Choroid plexus epithelial cell (primary cell): ENCODE measurements around the gene KRTAP12-1.

Experiments used
- DNase-seq: peaks from one replicate; pipeline ENCODE4 v3.0.0-alpha.2; 2010; ENCODE audit warnings: low read depth
- H3K4me3 ChIP-seq: 2 replicates; pipeline ENCODE4 v1.5.1; 2011; ENCODE audit warnings: low read depth, mild to moderate bottlenecking, control low read depth, low read length, moderate library complexity
- CTCF ChIP-seq: conservative IDR thresholded peaks from 2 replicates; pipeline ENCODE4 v1.5.1; 2011; ENCODE audit warnings: low read depth, mild to moderate bottlenecking, control low read depth, inconsistent platforms, low read length, moderate library complexity

Gene KRTAP12-1

DNA sequence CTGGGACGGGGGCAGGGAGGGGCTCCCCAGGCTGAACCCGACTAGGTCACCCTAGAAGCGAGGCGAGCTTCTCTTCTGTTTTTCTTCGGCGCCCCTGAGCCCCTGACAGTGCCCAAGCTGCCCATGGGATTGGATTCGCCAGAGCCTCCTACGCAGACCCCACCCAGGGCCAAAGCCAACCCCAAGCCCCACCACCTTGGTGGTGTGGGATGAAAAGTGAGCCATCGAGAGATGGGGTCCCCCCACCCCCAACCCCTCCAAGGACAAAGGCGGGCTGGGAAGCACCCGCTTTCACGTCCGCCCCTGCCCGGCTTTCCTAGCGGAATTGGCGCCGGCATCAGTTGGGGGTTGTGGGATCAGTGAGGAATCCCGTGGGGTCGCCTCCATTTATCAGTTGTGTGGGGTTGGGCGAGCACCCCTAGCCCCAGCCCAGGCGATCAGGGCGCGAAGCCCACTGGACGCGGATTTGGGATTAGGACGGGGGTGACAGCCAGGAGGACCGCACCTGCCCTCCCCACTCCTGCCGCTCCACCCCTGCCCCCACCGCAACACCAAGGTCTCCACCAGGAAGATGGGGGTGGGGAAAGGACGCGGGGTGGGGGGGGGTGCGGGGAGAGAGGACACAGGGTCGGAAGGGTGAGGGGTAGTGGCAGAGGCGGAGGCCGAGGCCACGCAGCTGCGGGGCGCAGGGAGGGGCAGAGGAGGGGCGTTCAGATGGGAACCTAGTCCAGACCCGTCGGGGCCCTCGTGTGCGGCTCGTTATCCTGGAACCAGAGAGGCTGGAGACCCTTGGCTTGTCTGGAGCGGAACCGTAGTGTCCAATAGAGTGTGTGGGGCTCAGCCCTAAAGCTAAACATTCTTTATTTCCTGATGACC is 25.0 kb upstream of the KRTAP12-1 start:
- no peak overlapping the region for H3K4me3 ChIP-seq
- no peak for TF ChIP-seq CTCF
- no peak for DNase-seq

- no peak for TF ChIP-seq CTCF
- DNase-seq = no peak
- H3K4me3 ChIP-seq = no peak overlapping the region
These were observed 24.2 kb upstream of the KRTAP12-1 start for GRCh38 chr21:44706026-44706705.

DNA sequence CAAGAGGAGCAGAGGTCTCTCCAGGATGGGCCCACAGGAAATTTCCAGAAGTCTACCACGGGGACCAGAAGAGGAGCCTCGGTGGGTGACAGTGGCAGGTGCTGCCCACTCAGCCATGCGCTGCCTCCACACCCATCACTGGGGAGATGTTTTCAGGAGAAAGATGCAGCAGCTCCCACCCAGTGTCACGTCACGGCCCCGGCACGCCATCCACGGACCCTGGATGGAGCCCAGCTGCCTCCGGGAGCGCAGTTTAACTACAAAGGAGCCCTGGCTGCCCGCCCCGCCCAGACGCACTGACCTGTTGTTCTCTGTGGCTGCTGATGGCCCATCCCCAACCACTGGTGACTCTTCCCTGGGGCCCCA is 22.7 kb upstream of the KRTAP12-1 start:
- H3K4me3 ChIP-seq = no peak overlapping the region
- DNase-seq = no peak
- TF ChIP-seq CTCF = no peak

GRCh38 chr21:44703731-44704635 is 22.0 kb upstream of the KRTAP12-1 start:
- no peak for DNase-seq
- TF ChIP-seq CTCF = no peak
- no peak overlapping the region for H3K4me3 ChIP-seq

GRCh38 chr21:44702973-44703730 is 21.2 kb upstream of the KRTAP12-1 start:
- DNase-seq = no peak
- H3K4me3 ChIP-seq = no peak overlapping the region
- no peak for TF ChIP-seq CTCF
